ACC112 (cell line): ENCODE data around the gene RADIL.
A peak's percentile ranks its signal among the peaks of the same experiment; 100 is the strongest.

ENCODE experiments used
- H2AFZ ChIP-seq: fragments of 200-600 bp; sonication (generic); one replicate; pipeline ENCODE4 v1.6.0; 2017; ENCODE audit warnings: antibody characterized with exemption, low read length; ENCODE audit not compliant: unreplicated experiment
- H3K27ac ChIP-seq: fragments of 200-600 bp; sonication (generic); 2 replicates; pipeline ENCODE4 v1.5.1; 2014; ENCODE audit warnings: low read depth, mild to moderate bottlenecking, antibody characterized with exemption, low read length, moderate library complexity
- H3K27me3 ChIP-seq: fragments of 200-600 bp; sonication (generic); 2 replicates; pipeline ENCODE4 v1.6.1; 2014; ENCODE audit warnings: mild to moderate bottlenecking, antibody characterized with exemption, low read length, moderate library complexity, mixed read lengths; ENCODE audit not compliant: insufficient read depth
- H3K36me3 ChIP-seq: fragments of 200-600 bp; sonication (generic); 2 replicates; pipeline ENCODE4 v1.6.1; 2016; ENCODE audit warnings: mild to moderate bottlenecking, antibody characterized with exemption, low read length, moderate library complexity, mixed read lengths; ENCODE audit not compliant: insufficient read depth
- H3K4me1 ChIP-seq: fragments of 200-600 bp; sonication (generic); one replicate; pipeline ENCODE4 v1.6.1; 2016; ENCODE audit warnings: low read length, mixed read lengths; ENCODE audit not compliant: insufficient read depth, unreplicated experiment, control insufficient read depth
- H3K4me3 ChIP-seq: fragments of 200-600 bp; sonication (generic); 2 replicates; pipeline ENCODE4 v1.5.1; 2014; ENCODE audit warnings: mild to moderate bottlenecking, low read depth, low read length
- H3K79me2 ChIP-seq: fragments of 200-600 bp; sonication (generic); one replicate; pipeline ENCODE4 v1.6.0; 2016; ENCODE audit warnings: low read length; ENCODE audit not compliant: control insufficient read depth, unreplicated experiment, insufficient read depth

Gene RADIL

DNA sequence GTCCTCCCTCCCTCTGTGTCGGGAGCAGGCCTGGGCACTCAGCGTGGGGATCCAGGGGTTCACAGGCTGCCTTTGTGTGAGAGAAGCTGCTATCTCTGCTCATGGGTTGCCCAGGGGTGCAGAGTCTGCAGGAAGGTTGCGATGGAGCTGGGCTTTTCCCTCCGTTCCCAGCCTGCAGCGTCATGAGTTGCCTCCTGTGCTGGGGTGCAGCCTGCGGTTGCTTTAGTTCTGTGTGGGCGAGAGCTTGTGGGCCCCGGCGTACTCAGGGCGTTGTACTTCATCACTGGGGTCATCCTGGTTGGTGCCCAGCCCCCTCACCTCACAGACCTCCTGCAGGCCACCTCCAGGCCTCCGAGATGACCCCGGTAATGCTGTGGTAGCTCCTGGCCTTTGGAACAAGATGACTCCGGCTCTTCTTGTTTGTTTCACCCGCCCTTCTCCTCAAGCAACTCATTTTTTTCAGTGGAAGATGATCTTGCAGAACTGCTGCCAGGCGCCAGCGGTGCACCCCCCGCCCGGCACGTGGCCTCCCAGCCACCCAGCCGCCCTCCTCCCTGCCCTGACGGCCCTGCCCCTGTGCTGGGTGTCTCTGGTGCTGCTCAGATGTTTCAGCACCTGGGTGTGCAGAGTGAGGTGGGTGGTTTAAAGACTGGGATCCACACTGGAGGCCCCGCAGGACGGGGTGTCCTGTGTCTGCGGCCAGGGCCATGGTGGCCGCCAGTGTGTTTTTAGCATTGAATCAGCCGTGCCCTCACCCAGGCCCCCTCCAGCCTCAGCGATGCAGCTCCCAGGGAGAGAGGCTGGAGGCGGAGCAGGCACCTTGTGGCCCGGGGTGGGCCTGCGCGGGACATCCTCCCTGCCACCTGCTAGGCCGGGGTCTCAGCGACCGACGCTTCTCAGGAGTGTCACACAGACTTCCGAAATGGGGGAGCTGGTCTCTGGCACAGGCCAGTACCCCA lies 100.9 kb downstream of the RADIL start:
- peaks cover 12% of the 10 kb centered on the region; the same call in 1 of the 2 replicates for H3K36me3 ChIP-seq
- no peaks in the 10 kb centered on the region for H3K27me3 ChIP-seq
- H3K4me1 ChIP-seq: peaks cover 8% of the 10 kb centered on the region
- no peak overlapping the region for H2AFZ ChIP-seq
- no peak overlapping the region for H3K4me3 ChIP-seq
- H3K27ac ChIP-seq: no peak overlapping the region
- H3K79me2 ChIP-seq: peaks cover 19% of the 10 kb centered on the region

DNA sequence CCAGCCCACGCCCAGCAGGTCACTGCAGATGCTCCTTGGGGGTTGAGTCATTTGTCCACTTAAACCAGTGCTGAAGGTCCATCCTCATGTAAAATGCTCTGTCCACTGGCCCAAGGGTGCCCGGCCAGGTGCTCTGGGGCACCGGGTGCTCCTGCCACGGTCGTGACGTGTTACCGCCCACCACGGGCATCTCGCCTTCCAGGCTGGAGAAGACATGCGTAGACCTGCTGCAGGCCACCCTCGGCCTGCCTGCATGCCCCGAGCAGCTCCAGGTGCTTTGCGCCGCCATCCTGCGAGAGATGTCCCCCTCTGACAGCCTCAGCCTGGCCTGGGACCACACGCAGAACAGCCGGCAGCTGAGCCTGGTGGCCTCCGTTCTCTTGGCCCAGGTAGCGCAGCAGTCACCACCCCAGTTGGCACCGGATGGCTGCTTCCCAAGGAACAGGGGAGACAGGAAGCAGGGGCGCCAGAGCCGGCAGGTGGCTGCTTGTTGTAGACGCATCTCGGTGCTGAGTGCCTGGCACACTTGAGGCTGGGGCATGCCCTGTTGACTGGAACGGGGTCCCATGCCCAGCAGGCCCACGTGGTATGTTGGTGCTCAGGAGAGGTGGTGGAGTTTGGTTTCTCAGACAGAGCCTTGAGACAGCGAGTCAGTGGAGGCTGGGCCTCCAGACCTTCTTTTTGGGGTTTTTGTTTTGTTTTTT lies 102.0 kb downstream of the RADIL start:
- H3K79me2 ChIP-seq: peaks cover 29% of the 10 kb centered on the region
- peaks cover 12% of the 10 kb centered on the region; the same call in 1 of the 2 replicates for H3K36me3 ChIP-seq

DNA sequence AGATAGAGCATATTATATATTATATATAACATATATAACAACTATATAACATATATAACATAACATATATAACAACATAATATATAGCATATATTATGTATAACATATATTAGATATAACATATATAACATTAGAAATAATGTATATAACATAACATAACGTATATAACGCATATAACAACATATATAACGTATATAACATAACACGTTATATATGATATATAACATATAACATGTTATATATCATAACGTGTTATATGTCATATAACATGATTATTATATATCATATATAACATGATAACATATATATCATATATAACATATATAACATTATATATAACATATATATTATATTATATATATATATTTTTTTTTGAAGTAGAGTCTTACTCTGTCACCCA lies 104.4 kb downstream of the RADIL start:
- Histone ChIP-seq H3K36me3 (peaks cover 3% of the 10 kb centered on the region; the same call in 1 of the 2 replicates), H3K79me2 (peaks cover 40% of the 10 kb centered on the region), H3K27ac (no peak overlapping the region), H3K4me1 (peaks cover 21% of the 10 kb centered on the region), H3K27me3 (no peaks in the 10 kb centered on the region), H2AFZ (no peak overlapping the region), H3K4me3 (no peak overlapping the region)

More for the DNA sequence above, 102.0 kb downstream of the RADIL start:
- Histone ChIP-seq H3K4me1 (peaks cover 14% of the 10 kb centered on the region), H3K27ac (no peak overlapping the region), H2AFZ (no peak overlapping the region), H3K27me3 (no peaks in the 10 kb centered on the region), H3K4me3 (no peak overlapping the region)

- Histone ChIP-seq H3K79me2 (peaks cover 38% of the 10 kb centered on the region), H3K4me3 (peak overlapping the region; percentile 94), H3K27ac (peak overlapping the region; percentile 92), H3K4me1 (peaks cover 25% of the 10 kb centered on the region), H2AFZ (peak overlapping the region; percentile 28), H3K27me3 (no peaks in the 10 kb centered on the region), H3K36me3 (no peaks in the 10 kb centered on the region)
These were observed 107.5 kb downstream of the RADIL start for GRCh38 chr7:4775848-4776623.

GRCh38 chr7:4775250-4775847 lies 108.2 kb downstream of the RADIL start, which contains the start of gene AP5Z1:
TSS of gene AP5Z1 (plus strand) at chr7:4775623. CDS start at chr7:4775716, 93 bp downstream.
- peak within 1 kb of the TSS; percentile 94 for H3K4me3 ChIP-seq
- H2AFZ ChIP-seq: peak within 1 kb of the TSS; percentile 95
- H3K27me3 ChIP-seq: no peaks in the 10 kb centered on the region
- H3K36me3 ChIP-seq: no peaks in the 10 kb centered on the region
- H3K27ac ChIP-seq: peak within 1 kb of the TSS; percentile 92
- H3K79me2 ChIP-seq: peaks cover 36% of the 10 kb centered on the region
- H3K4me1 ChIP-seq: peaks cover 25% of the 10 kb centered on the region

GRCh38 chr7:4774658-4775249 lies 108.8 kb downstream of the RADIL start:
- peak overlapping the region; percentile 95 for H2AFZ ChIP-seq
- peak overlapping the region; percentile 94 for H3K4me3 ChIP-seq
- H3K27ac ChIP-seq: peak overlapping the region; percentile 92
- peaks cover 31% of the 10 kb centered on the region for H3K79me2 ChIP-seq
- H3K4me1 ChIP-seq: peaks cover 25% of the 10 kb centered on the region
- H3K36me3 ChIP-seq: no peaks in the 10 kb centered on the region
- H3K27me3 ChIP-seq: no peaks in the 10 kb centered on the region

- H3K4me3 ChIP-seq: peak overlapping the region; percentile 94
These were observed 109.5 kb downstream of the RADIL start for GRCh38 chr7:4774007-4774406.

GRCh38 chr7:4772306-4772705 lies 111.2 kb downstream of the RADIL start:
- Histone ChIP-seq H3K79me2 (peaks cover 18% of the 10 kb centered on the region), H2AFZ (no peak overlapping the region), H3K27me3 (no peaks in the 10 kb centered on the region), H3K4me1 (peaks cover 15% of the 10 kb centered on the region), H3K36me3 (no peaks in the 10 kb centered on the region), H3K27ac (no peak overlapping the region), H3K4me3 (no peak overlapping the region)

More at GRCh38 chr7:4774007-4774406, 109.5 kb downstream of the RADIL start:
- peaks cover 25% of the 10 kb centered on the region for H3K4me1 ChIP-seq
- no peak overlapping the region for H2AFZ ChIP-seq
- no peaks in the 10 kb centered on the region for H3K36me3 ChIP-seq
- H3K27me3 ChIP-seq: no peaks in the 10 kb centered on the region
- H3K79me2 ChIP-seq: peaks cover 30% of the 10 kb centered on the region
- H3K27ac ChIP-seq: 0 out of 2 replicates have a peak overlapping the region, but pooled peaks have one; percentile 92

DNA sequence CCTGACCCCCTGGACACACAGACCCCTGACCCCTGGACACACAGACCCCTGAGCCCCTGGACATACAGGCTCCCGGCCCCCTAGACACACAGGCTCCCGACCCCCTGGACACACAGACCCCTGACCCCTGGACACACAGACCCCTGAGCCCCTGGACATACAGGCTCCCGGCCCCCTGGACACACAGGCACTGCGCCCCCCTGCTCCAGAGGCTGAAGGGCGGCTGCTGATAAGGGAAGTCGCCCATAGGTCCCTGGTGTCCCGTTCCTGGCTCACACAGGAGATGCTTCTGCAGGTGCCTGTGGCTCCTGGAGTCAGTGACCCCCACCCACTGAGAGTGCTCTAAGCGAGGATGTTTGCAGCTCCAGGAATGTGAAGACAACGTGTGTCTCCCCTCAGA lies 111.8 kb downstream of the RADIL start:
- peaks cover 12% of the 10 kb centered on the region for H3K4me1 ChIP-seq
- no peaks in the 10 kb centered on the region for H3K36me3 ChIP-seq
- H3K4me3 ChIP-seq: no peak overlapping the region
- H3K27ac ChIP-seq: no peak overlapping the region
- no peaks in the 10 kb centered on the region for H3K27me3 ChIP-seq
- peaks cover 13% of the 10 kb centered on the region for H3K79me2 ChIP-seq
- H2AFZ ChIP-seq: no peak overlapping the region
